Measurements from ENCODE around the gene ZNF586.
"Not testable (repeated sequence)": the region's sequence is repeated elsewhere in the genome, so short reads cannot be mapped to it uniquely, and the experiment has no call there.

ZNF586 gene

DNA sequence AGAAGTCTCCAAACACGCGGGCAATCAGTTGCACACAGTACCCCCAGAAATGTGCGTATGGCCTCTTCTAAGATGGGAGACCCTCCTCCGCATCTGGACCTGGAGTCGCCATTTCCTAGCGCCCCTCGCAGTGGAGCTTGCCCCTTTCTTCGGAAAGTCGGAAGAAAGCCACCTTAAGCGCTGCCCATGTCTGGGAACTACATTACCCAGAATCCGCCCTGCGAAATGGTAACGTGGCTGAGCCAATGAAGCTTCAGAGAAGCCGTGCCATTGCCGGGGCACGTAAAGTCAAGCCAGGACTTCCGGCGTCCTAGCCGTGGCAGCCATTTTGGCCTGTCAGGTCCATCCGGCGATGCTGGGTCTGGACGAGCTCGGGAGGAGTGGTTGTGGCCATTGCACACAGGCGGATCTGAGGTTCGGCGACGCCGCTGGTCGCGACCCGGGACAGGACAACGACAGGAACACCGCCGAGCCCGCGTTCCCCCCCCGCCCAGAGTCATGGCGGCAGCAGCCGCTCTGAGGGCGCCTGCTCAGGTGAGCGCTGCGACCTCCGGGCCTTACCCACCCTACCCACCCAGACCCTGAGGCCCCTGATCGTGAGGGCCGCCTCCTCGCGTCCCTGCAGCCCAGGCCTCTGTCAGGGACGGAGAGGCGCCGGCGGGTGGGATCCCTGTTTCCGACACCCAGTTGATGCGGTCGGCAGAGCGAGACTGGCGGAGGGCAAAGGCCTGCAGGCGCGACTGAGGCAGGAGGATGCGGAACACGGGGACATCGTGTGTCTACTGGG, at the start of gene ZNF586:
ZNF586 (plus strand) TSS at position 332 of the 787 bp plus-strand sequence; CDS start at position 499, 167 bp downstream.
- peak; percentile 80 for DNase-seq

DNA sequence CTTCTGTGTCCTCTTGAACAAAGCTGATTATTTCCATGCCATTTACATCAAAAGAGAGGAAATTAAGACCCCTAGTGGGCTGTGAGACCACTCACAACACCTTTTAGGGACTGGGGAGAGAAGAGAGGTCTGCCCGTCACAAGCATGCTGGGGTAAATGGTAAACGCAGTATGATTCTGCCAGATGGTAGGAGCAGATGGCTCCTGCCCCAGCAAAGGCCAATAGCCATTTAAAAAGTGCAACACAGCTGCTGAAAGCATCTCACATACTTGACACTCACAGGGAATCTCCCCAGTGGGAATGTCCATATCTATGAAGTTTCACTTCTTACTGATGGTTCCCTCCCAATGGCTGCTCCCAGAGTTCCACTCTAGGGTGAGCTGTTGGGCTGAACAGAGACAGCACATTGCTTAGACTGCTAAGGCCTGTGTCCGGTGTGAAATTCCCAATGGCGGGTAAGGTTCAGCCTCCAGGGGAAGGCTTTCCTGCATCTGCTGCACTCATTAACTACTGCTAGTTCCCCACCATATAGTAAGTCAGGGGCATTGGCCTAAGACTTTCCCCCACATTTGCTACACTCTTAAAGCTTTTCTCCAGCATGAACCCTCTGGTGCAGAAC, 49.5 kb upstream of the ZNF586 start:
- DNase-seq, result no peak

DNA sequence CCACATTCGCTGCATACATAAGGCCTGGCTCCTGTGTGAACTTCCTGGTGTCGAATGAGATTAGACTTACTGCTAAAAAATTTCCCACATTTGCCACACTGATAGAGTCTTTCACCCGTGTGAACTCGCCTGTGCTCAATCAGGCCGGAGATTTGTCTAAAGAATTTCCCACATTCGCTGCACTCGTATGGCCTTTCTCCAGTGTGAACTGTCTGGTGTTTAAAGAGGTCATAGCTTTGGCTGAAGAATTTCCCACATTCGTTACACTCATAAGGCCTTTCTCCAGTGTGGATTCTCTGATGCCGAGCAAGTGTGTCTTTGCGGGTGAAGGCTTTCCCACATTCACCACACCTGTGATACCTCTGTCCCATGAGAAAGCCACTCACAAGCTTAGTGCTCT, 48.6 kb upstream of the ZNF586 start:
- no peak for DNase-seq

DNA sequence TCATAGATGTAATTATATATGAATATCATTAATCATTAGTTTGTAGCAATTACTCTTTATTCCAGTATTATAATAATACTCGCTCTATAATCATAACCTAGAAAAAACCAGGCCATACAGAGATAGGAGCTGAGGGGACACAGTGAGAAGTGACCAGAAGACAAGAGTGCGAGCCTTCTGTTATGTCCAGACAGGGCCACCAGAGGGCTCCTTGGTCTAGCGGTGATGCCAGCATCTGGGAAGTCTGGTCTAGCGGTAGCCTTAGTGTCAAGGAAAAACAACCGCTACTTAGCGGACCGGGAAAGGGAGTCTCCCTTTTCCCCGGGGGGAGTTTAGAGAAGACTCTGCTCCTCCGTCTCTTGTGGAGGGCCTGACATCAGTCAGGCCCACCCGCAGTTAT, 31.2 kb upstream of the ZNF586 start:
- DNase-seq, result peak; percentile 22

DNA sequence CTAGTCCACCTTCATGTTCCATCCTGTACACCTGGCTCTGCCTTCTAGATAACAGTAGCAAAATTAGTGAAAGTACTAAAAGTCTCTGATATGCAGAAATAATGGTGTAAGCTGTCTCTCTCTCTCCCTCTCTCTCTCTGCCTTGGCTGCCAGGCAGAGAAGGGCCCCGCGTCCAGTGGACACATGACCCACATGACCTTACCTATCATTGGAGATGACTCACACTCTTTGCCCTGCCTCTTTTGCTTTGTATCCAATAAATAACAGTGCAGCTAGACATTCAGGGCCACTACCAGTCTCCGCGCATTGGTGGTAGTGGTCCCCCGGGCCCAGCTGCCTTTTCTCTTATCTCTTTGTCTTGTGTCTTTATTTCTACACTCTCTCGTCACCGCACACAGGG, 30.7 kb upstream of the ZNF586 start:
- DNase-seq, result not testable (repeated sequence)

DNA sequence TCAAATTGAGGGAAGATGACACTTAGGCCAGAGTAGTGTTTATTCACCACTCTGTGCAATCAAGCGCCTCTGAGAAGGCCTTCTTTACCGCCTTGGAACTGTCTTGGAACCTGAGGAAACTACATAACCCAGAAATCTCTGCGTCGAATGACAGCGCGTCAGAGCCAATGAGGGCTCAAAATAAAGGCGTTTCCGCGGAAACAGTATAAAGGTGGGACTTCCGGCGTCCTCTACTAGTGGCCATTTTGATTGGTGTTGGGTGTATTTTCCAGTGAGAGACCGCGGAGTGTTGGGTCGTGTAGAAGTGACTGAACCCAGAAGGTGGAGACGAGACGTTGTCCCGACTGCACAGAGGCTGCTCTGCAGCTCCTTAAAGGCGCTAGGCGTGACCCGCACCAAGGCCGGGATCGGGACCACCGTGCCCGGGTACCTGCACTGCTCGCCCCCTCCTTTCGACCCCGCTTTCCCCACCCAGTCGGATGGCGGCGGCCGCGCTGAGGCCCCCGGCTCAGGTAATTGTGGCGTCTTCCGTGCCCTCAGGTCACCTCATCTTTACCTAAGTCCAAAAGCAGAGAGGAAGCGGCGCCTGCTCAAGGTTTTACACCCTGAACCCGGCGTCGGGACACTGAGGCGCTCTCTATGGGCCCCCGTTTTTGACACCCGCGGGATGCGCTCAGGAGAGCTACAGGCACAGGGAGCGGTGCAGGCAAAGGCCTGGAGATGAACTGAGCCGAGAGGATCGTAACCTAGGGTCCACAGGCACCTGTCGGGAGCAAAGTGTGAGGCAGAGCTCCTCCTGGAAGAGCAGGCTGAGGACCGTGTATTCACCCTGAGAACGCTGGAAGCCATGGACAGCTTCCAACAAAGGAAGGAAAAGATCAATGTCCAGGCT, 22.6 kb upstream of the ZNF586 start, which contains the start of gene ZNF776:
ZNF776 (plus strand) TSS at position 236 of the 892 bp plus-strand sequence; CDS start at position 480, 244 bp downstream.
- peak; percentile 75 for DNase-seq

DNA sequence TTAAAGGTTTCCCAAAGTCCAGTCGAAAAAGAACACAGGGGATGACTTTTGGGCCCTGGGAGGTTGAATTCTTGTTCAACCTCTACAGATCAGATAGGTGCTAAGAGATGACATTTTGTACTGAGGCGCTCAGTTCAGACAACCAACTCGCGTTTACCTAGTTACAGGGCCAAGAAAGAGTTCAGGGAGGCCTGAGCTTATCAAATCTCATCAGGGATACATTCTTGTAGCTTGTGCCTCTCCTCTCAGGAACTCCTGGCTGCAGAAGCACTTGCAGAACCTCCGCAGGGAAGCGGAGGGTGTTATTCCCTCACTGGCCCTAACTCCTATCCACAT, 22.0 kb upstream of the ZNF586 start:
- no peak for DNase-seq

DNA sequence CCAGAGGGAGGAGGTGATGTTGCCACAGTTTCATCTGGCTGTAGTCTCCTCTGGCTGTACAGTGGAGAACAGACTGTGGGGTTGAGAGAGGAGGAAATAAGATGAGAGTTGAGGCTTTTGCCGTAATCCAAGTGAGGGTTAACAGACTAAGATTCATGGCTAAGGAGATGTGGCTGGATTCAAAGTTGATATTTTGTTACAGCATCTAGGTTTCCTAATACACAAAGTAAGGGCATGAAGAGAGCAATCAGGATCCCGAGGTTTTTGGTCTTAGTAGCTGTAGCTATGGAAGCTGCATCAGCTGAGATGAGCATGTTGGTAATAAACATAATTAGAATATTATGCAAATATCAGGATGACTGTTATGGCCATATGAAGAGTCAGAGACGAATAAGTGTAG, 21.4 kb upstream of the ZNF586 start:
- no peak for DNase-seq

DNA sequence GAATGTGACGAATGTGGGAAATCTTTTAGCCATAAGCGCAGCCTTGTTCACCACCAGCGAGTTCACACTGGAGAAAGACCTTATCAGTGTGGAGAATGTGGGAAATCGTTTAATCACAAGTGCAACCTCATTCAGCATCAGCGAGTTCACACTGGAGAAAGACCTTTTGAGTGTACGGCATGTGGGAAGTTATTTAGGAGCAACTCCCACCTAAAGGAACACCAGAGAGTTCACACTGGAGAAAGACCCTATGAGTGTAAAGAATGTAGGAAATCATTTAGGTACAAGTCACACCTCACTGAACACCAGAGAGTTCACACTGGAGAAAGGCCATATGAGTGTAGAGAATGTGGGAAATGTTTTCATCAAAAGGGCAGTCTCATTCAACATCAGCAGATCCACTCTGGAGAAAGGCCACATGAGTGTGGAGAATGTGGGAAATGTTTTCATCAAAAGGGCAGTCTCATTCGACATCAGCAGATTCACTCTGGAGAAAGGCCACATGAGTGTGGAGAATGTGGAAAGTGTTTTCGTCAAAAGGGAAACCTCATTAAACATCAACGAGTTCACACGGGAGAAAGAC, 15.3 kb upstream of the ZNF586 start:
- no peak for DNase-seq

DNA sequence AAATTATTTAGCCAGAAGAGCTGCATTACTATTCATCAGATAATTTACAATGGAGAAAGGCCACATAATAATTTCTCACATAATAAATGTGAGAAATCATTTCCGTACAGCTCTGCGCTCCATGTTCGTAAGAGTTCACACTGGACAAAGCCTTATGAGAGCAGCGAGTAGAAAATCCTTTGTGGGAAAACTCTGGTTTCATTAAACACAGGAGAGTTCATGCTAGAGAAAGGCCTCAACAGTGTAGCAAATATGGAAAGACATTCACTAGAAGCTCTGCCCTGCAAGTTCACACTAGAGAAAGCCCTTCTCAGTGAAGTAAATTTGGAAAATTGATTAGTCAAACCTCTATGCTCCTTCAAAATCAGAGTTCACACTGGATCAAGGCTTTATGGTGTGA, 14.4 kb upstream of the ZNF586 start:
- no peak for DNase-seq

DNA sequence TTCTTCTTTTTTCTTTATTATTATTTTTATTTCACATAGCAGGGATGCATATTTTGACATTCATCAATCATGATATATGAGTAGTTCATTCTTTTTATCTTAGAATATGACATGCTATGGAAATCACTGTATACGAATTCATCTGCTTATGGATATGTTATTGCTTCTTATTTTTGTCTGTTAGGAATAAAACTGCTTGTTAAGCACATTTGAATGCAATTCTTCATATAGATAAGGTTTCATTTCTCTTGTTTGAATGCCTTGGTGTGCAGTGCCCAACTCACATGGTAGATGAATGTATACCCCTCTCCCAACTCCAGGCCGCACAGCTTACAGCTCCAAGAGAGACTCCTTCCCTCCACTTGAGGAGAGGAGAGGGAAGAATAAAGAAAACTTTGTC, 11.5 kb upstream of the ZNF586 start:
- DNase-seq, result no peak

DNA sequence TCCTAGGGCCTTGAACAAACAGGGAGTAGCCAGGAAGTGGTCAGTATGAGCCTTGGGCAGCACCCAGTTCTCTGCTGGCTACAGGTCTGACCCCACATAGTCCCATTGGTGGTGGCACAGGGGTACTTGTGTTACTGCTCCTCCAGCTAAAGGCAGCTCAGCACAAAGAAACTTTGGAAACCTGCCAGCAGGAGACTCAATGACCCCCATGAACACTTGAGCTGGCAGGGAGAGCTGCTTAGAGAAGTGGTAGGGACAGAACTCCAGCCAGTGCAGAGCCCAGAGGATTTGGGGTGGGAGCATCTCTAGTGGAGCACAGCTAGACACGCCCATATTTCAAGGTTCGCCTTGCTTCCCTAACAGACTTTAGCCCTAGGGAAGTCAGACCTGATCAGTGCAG, 10.4 kb upstream of the ZNF586 start:
- no peak for DNase-seq

DNA sequence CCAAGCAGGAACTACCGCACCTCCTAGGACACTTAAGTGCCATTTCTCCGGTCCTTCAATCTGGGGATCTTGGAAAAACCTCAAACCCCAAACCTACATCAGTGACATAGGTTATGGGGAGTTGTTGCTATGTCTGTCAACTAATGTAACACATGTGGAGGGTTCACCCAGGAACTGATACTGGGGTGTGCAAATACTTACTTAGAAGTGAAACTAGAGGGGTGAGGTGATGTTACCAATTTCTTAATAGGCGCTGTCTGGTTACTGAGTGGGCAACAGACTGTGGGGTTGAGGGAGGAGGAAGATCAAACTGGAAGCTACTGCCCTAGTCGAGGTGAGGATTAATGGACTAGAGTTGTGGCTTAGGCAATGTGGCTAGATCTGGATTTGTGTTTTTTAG, 1.9 kb downstream of the ZNF586 start:
- DNase-seq, result no peak

DNA sequence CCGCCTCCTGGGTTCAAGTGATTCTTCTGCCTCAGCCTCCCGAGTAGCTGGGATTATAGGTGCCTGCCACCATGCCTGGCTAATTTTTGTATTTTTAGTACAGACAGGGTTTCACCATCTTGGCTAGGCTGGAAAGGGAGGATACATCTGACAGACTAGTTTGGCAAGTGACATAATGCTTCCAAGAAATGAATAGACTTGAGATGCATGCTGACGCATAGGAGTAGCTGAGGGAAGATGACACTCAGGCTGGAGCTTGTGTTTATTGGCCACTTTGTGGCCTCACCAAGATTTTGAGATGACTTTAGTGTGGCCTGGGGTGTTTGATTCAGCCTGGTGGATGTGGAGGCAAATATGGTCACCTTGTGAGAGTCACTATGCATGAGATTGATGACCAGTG, 4.0 kb downstream of the ZNF586 start:
- no peak for DNase-seq

DNA sequence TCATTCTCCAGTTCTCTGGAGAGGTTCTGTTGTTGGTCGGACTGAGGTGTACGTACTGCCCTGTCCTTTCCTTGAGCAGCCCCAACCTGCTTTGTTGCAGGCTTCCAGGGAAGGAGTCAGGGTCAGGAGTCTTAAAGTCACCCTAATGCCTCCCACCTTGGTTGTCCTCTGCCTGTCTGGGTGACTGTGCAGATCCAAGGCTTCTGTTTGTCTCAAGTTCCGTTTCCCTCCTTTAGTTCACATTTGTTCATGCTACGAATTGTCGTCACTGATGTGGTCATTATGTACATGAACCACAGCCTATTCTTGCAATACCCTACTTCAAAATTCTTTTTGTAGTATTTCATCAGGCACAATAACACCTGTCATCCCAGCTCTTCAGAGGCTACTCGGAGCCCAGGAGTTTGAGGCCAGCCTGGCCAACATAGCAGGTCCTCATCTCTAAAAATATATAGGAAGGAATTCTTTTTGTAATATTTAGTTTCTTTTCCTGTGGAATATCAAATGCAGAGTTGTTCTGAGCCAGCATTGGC, 7.4 kb downstream of the ZNF586 start:
- DNase-seq, result no peak

DNA sequence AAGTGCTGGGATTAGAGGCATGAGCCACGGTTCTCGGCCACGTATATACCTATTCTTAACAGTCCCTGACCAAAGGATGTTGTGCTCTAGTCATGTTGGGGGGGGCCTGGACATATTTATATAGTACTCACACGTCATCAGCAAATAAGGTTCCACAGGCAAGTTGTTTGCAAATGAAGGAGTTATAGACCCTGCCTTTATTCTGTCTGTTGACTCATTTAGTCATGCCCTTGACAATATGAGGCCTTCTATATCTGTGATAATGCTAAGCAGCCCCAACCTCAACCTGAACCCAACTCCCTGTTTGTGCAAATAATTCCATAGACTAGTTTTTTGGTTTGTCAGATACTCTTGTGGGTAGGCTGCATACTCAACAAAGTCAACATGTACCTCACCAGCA, 8.9 kb downstream of the ZNF586 start:
- no peak for DNase-seq

DNA sequence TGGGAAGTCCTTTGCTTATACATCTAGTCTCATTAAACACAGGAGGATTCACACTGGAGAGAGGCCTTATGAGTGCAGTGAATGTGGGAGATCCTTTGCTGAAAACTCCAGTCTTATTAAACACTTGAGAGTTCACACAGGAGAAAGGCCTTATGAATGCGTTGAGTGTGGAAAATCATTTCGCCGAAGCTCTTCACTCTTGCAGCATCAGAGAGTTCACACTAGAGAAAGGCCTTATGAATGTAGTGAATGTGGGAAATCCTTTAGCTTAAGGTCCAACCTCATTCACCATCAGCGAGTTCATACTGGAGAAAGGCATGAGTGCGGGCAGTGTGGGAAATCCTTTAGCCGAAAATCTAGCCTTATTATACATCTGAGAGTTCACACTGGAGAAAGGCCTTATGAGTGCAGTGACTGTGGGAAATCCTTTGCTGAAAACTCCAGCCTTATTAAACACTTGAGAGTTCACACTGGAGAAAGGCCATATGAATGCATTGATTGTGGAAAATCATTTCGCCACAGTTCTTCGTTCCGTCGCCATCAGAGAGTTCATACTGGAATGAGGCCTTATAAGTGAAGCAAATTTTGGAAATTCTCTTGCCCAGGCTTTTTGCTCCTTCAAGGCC, 9.9 kb downstream of the ZNF586 start:
- no peak for DNase-seq

DNA sequence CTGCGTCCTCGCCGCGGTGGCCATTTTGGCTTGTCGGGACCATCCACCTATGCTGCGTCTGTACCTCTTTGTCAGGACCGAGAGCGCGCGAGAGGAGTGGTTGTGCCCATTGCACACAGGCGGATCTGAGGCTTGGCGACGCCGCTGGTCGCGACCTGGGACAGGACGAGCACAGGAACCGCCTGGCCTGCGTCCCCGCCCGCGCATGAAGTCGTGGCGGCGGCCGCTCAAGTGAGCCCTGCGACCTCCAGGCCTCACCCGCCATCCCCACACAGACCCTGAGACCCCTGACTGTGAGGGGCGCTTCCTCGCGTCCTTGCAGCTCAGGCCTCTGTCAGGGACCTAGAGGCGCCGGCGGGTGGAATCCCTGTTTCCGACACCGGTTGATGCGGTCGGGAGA, 16.8 kb downstream of the ZNF586 start:
- DNase-seq, result no peak

DNA sequence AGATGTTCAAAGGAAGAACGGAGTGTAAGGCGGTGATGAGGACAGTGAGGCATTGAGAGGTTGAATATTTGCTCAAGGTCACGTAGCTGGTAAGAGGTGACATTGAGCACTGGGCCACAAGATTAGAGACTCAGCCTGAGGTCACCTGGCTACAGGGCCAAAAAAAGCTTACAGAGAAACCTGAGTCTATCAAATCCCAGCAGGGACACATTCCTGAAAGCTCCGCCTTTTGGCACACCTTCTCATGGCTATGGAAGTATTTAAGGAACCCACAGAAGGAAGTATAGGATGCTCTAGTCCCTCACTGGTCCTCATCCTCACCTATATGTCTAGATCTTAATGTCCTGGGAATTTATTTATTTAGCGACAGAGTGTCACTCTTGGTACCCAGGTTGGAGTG, 17.4 kb downstream of the ZNF586 start:
- no peak for DNase-seq

DNA sequence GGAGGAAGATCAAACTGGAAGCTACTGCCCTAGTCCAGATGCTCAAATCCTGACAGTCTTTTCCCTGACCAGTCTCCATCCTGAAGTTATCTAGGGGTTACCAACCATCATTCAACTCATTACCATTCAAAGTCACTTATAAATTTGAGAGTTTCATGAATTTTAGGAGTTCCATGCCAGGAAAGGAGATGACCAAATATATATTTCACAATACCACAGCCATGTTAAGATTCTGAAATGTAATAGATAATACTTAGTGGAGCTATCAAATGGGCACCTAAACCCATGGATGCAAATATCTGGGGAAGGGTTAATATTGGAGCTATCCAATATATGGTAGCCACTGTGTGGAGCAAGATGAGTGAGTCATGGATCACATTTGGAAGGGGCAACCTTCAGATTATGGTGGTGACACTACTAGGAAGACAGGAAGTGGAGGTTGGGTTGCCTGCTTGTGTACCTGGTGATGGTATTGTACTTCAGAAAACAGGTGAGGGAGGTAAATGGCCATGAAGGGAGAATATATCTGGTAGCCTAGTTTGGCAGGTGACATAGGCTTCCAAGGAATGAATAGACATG, 18.7 kb downstream of the ZNF586 start:
- no peak for DNase-seq

DNA sequence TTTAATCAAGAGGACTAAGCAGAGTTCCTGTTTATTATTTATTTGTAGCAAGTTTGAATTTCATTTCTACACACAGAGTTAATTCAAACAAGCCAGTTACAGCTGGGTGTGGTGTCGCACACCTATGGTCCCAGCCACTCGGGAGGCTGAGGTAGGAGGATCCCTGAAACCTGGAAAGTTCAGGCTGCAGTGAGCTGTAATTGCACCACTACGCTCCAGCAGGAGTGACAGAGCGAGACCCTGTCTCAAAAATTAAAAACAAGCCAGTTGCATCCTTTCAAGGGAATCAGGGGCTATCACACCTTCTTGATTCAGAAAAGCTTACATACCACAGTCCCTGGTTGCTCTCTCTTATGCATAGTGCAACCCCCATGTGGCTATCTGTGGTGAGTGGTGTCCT, 19.8 kb downstream of the ZNF586 start:
- no peak for DNase-seq

DNA sequence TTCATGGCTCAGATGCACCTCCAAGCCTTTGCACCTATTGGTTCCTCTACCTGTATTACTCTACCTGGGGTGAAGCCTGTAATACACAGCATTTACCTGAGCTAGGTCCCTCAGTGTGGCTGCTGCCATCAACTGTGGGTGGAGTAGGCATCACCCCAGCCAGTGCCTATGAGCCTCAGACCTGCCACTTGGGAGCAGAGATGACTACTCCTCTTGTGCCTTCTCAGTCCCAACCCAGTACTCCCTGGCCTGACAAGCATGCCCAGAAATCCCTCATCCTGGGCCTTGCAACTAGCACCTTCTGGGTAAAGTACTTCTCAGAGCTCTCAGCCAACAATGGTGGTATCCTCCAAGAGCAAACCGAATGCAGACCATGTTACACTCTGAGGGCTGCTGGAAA, 27.1 kb downstream of the ZNF586 start:
- DNase-seq, result not testable (repeated sequence)

Measured in activated CD4-positive, alpha-beta T cell treated with anti-CD3 and anti-CD28 coated beads, Interleukin-2, amount 50 U/mL, for 1 hour (primary cell).